HL-60/S4 treated with phorbol 12-myristate 13-acetate at 8.2 ng/mL for 4 days and 3 days (cell line): ENCODE data around the gene LHPP.

Experiments
- in situ Hi-C: fragments of 300-500 bp; cut with MboI; formaldehyde crosslinking; loops from 2 replicates; pipeline ENCODE4 v1.15.0; 2022; ENCODE audit warnings: low sequenced_read_pairs

LHPP gene

DNA sequence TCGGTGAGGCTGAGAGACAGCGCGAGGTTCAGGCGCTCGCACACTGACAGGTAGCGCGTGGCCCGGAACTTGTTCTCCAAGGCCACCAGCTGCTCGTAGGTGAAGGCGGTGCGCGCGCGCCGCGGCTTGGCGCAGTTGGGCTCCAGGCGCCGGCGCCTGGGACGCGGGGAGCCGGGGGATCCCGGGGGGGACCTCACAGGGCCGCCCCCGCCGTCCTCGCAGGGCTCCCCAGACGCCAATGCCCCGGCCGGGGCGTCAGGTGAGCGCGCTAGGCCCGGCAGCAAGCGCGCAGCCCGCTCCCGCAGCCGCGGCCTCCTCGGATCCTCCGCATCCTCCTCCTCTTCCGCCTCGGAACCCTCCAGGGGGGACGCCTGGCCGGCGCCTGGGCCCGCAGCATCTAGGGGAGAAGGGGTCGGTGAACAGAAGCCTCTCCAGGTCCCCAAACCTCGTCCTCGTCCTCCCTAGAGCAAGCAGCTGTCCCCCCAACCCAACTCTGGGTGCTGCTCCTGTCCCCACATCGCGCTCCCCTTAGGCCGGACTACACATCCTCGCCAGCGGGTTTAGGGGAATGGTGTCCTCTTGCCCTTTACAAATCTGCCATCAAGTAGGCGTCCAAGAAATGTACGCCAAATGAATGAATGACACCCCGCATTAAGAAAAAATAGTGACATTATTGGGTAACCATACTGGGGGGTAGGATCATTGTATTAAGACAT, 13.7 kb upstream of the LHPP start:
- in situ Hi-C loops: no loop called here

DNA sequence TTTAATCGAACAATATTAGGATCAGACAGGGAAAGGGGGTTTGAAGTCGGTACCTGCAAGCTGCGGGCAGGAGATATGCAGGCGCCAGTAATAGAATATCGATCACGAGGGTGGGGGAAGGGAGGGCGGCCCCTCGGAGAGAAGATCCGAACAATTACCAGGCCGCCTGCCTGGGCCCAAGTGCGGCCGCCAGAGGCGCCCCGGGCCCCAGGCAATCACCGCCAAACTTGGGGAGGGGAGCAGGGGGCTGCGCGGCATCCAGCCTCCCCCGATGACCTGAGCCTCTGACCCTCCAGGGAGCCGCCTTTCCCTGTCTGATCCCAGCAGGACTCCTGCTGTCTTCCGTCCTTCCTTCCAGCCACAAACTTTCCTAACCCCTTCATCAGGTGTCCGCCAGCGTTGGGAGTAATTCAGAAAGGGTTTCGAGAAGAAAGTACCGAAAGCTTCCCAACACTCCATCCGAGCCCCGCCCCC, 12.9 kb upstream of the LHPP start:
- in situ Hi-C loops: no loop called here

GRCh38 chr10:124449170-124450011, 12.2 kb upstream of the LHPP start:
- in situ Hi-C loops: no loop called here

DNA sequence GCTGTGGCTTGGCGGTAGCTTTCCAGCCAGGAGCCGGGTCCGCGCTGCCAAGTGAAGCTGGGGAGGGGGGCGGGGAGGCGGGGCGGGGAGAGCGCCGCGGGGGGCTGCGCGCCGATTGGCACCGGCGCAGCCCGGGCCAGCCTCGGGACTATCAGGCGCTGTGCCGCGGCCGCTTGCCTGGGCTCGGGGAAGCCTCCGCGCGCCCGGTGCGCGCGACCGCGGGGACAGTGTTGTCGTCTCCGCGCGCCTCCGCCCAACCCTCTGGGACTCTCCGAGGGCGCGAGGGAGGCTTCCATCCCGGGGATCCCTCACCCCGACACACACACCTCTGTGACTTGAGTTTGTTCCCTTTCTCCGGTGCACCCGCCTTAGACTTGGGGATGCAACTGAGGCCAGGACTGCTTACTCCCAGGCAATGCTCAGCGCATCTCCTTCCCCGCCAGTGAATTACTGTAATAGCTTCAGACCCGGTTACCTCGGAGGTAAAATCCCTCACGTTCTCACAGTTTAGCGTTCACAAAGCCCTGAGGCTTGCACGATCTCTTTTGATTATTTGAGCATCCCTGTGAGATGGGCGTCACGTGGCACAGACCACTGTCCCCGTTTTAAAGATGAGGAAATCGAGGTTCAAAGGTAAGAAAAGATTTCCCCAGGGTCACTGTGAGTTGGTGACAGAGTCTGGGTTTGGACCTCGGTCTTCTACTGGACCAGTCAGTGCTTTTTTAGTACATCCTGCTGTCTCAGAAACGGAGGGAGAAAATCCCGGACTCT, 11.4 kb upstream of the LHPP start, which contains the start of gene NKX1-2:
Gene NKX1-2 (minus strand): TSS at position 24 of the 771 bp plus-strand sequence. CDS start 92 bp downstream, outside the sequence.
- in situ Hi-C loops: no loop called here

DNA sequence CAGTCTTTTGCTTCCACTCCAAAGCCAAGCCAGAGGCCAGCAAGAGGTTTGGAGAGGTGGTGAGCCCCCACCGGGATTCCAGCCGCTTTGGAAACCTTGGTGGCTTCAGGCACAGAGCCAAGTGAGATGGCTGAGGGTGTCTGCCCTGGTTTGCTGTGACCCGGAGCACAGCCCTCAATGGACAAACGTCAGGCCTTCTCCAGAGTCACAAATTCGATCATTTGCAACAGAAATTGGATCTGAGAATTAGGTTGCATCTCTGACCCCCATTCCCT, 10.9 kb upstream of the LHPP start:
- in situ Hi-C loops: no loop called here

DNA sequence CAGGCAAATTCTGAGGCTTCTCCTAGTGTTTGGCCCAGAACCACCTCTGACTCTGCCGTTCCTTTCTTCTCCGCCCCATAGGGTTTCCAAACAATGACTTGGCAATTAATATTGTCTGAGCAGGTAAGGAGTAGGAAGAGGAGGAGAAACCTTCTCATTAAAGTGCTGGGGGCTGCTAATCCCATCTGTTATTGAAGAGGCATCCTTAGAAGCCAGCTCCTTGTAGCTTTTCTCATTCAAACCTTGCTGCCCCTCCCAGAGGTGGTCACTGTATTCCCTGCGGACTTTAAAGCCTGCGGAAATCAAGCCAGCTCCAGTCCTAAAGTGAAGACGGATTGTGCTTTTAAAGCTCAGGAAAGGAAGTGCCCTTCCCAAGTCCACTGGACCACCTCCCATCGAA, 10.3 kb upstream of the LHPP start:
- in situ Hi-C loops: no loop called here

GRCh38 chr10:124453960-124454610, 7.5 kb upstream of the LHPP start:
- in situ Hi-C loops: no loop called here

DNA sequence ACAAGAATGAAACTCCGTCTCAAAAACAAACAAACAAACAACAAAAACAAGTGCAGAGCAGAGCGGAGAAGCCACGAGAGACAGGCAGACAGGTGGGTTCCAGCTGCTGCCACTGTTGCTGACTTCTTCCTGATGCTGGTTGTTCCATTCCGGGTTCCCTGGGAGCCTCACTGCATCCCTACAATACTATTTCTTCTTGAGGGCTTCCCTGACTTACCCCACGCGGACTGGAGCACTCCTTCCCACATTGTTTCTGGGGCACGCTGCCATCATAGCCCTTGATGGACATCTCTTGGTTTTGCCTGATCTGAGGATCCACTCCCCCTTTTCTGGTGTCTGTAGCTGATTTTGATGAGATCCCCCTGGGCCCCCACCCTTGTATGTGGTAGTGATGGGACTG, 6.2 kb upstream of the LHPP start:
- in situ Hi-C loops: no loop called here

DNA sequence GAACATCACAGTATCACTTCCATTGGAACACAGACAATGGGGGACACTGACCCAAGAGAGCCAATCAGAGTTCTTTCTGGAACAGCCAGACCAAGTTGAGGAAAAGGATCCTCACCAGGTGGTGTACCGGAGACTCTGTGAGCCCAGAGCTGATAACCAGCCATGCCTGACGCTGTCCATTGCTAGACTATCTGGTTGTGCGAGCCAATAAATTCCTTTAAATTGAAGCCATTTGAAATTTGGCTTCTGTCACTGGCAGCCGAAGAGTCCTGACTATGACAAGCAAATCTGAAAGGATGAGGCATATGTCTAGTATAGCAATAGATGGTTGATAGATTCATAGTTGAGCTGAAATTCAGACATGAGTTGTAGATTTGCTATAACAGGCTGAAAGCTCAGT, 3.1 kb upstream of the LHPP start:
- in situ Hi-C loops: no loop called here

- in situ Hi-C loops: no loop called here
Measured at GRCh38 chr10:124458889-124459288, 2.7 kb upstream of the LHPP start.

DNA sequence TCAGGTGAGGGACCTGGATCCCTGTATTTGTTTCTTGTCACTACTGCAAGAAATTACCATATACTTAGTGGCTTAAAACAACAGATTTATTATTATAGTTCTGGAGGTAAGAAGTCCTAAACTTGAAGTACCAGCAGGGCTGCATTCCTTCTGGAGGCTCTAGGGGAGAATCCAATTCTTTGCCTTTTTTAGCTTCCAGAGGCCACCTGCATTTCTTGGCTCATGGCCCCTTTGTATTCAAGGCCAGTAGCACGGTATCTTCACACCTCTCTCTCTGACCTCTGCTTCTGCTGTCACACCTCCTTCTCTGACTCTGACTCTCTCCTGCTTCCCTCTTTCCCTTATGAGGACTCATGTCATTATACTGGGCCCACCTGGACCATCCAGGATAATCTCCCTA, 2.2 kb upstream of the LHPP start:
- in situ Hi-C loops: no loop called here

DNA sequence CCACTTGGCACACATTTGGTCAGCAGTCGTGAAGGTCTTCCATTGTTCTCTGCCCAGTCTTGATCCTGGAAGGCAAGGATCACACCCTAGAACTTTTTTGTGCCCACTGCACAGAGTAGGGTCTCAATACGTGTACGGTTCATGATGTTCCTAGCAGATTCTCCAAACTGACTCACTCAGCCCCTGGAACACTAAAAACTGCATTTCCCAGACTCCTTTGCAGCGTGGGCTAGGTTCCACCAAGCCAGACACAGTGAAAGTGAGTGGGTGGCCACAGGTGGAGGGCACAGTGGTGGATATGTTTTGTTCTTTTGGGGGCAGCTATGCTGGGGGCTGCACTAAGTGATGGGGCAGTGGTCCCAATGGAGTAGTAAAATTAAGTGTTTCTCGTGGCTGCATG, 1.5 kb upstream of the LHPP start:
- in situ Hi-C loops: no loop called here

DNA sequence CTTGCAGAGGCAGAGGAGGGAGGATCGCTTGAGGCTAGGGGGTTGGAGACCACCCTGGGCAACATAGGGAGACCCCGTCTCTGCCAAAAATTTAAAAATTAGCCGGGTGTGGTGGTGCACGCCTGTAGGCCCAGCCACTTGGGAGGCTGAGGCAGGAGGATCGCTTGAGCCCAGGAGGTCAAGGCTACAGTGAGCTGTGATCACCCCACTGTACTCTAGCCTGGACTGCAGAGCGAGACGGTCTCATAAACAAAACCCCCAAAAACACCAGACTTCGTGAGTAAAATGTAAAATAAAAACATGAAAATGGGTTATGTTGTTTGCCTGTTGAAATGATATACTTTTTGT, 699 bp downstream of the LHPP start:
- in situ Hi-C loops: no loop called here

DNA sequence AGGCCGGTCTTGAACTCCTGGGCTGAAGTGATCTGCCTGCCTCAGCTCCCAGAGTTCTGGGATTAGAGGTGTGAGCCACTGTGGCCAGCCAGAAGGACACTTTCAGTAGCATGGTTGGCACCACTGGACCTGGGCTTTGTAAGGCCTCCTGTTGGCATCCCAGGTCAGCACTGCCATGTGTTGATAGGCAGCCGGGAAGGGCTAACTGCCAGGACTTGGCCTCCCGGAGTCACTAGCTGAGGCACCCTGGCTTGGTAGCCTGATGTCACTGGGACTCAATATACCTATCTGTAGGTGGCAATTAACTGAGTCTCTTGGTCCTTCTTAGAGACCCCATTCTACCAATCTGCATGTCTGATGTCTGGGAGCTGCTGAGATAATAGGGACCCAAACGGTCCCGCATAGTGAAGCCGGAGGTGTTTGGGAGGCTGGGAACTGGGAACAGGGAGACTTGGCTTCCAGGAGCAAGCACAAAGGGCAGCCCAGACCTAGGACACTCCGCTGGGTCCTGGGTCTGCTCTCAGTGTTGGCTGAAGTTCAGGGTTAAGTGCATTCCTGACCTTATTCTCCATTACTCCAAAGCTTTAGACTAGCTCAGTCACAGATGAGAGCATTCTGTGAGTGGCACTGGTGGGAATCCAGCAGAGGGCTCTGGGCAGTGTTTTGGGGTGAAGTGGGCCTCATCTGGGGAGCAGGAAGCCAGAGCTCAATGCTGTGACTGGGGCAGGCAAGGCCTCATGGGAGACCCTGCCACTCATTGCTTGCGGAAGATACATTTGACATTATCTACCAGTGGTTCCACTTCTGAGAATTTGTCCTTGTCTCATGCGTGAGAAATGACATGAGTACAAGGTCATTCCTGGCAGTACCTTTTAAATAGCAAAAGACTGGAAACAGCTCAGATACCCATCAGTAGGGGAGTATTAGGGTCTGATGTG, 2.7 kb downstream of the LHPP start:
- in situ Hi-C loops: no loop called here

- in situ Hi-C loops: no loop called here
Measured at GRCh38 chr10:124465003-124465776, 3.6 kb downstream of the LHPP start.

DNA sequence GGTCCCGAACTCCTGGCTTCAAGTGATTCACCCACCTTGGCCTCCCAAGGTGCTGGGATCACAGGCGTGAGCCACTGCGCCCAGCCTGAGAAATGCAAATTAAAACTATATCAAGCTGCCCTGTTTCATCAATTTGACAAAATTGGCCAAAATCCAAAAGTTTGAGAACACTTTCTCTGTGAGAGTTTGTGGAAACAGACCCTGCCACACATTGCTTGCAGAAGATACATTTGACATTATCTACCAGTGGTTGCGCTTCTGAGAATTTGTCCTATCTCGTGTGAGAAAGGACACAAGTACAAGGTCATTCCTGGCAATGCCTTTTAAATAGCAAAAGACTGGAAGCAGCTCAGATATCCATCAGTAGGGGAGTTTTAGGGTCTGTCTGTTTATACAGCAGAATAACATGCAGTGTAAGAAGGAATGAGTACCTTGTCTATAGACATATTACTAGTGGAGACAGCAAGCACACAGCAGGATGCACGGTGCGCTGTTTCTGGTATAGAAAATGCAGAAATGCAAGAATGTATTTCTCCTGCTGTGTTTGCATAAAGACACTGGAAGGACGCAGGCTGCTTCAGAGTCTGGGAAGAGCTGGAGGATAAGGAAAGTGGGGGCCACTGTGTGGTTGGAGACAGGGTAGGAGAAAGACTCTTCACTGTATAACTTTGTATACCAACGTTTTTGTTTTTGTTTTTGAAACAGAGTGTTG, 4.3 kb downstream of the LHPP start:
- in situ Hi-C loops: no loop called here

GRCh38 chr10:124467165-124467564, 5.5 kb downstream of the LHPP start:
- in situ Hi-C loops: no loop called here

GRCh38 chr10:124468624-124469023, 7.0 kb downstream of the LHPP start:
- in situ Hi-C loops: no loop called here
